NCI-H146 treated with DMSO at 0.1 percent for 48 hours (cell line): ENCODE results near the gene ATP8B2.
"Not testable (repeated sequence)": the region's sequence is repeated elsewhere in the genome, so short reads cannot be mapped to it uniquely, and the experiment has no call there.

ENCODE experiments used
- DNase-seq: peaks from one replicate; lab custom pipeline; 2025; ENCODE audit not compliant: unreplicated experiment; lab: John Stamatoyannopoulos, UW

The ATP8B2 gene, protein sequence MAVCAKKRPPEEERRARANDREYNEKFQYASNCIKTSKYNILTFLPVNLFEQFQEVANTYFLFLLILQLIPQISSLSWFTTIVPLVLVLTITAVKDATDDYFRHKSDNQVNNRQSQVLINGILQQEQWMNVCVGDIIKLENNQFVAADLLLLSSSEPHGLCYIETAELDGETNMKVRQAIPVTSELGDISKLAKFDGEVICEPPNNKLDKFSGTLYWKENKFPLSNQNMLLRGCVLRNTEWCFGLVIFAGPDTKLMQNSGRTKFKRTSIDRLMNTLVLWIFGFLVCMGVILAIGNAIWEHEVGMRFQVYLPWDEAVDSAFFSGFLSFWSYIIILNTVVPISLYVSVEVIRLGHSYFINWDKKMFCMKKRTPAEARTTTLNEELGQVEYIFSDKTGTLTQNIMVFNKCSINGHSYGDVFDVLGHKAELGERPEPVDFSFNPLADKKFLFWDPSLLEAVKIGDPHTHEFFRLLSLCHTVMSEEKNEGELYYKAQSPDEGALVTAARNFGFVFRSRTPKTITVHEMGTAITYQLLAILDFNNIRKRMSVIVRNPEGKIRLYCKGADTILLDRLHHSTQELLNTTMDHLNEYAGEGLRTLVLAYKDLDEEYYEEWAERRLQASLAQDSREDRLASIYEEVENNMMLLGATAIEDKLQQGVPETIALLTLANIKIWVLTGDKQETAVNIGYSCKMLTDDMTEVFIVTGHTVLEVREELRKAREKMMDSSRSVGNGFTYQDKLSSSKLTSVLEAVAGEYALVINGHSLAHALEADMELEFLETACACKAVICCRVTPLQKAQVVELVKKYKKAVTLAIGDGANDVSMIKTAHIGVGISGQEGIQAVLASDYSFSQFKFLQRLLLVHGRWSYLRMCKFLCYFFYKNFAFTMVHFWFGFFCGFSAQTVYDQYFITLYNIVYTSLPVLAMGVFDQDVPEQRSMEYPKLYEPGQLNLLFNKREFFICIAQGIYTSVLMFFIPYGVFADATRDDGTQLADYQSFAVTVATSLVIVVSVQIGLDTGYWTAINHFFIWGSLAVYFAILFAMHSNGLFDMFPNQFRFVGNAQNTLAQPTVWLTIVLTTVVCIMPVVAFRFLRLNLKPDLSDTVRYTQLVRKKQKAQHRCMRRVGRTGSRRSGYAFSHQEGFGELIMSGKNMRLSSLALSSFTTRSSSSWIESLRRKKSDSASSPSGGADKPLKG

GRCh38 chr1:154324669-154325582 is at the start of gene ATP8B2:
ATP8B2 (plus strand) TSS chr1:154325525; CDS start chr1:154328142, 2,617 bp downstream.
- peak; percentile 41 for DNase-seq

DNA sequence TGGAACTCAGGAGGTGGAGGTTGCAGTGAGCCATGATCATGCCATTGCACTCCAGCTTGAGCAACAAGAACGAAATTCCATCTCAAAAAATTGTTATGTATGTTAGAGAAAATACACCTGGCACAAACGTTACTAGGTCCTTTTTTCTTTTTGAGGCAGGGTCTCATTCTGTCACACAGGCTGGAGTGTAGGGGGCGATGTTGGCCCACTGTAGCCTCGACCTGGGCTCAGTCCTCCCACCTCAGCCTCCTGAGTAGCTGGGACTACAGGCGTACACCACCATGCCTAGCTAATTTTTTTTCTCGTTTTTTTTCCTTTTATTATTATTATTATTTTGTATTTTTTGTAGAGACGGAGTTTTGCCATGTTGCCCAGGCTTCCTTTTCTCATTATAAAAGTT is 48.5 kb upstream of the ATP8B2 start:
- no peak for DNase-seq

DNA sequence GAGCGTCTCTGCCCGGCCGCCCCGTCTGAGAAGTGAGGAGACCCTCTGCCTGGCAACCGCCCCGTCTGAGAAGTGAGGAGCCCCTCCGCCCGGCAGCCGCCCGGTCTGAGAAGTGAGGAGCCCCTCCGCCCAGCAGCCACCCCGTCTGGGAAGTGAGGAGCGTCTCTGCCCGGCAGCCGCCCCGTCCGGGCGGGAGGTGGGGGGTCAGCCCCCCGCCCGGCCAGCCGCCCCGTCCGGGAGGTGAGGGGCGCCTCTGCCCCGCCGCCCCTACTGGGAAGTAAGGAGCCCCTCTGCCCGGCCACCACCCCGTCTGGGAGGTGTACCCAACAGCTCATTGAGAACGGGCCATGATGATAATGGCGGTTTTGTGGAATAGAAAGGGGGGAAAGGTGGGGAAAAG is 37.7 kb upstream of the ATP8B2 start:
- not testable (repeated sequence) for DNase-seq

DNA sequence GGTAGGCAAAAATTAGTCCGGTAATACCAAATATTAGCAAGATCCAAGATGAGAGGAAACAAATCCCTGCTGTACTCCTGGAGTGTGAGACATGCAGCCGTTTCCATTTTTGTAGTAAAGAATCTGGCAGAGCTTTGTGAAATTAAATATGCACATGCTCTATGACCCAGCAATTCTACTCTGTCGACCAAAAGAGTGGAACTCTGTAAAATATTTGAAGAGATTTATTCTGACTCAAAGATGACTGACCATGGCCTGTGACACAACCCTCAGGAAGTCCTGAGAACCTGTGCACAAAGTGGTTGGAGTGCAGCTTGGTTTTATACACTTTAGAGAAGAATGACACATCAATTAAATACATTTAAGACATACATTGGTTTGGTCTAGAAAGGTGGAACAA is 36.7 kb upstream of the ATP8B2 start:
- no peak for DNase-seq

DNA sequence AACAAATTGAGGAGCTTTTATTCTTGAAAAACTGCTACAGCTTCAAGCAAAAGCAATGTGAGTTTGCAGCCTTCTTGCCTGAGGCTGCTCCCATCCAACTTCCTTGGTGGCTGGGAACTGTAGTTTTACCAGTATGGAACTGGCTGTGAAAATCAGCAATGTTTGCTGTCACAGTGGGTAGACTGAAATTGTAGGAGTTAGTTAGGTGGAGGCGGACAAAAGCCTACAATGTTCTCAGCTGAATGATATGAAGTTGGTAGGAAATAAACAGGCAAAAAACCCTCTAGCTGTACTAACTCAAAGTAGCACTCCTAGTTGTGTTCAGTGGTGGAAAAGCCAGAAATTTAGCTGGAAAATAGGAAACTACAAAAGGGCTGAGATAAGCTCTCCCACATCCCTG is 34.4 kb upstream of the ATP8B2 start:
- no peak for DNase-seq

DNA sequence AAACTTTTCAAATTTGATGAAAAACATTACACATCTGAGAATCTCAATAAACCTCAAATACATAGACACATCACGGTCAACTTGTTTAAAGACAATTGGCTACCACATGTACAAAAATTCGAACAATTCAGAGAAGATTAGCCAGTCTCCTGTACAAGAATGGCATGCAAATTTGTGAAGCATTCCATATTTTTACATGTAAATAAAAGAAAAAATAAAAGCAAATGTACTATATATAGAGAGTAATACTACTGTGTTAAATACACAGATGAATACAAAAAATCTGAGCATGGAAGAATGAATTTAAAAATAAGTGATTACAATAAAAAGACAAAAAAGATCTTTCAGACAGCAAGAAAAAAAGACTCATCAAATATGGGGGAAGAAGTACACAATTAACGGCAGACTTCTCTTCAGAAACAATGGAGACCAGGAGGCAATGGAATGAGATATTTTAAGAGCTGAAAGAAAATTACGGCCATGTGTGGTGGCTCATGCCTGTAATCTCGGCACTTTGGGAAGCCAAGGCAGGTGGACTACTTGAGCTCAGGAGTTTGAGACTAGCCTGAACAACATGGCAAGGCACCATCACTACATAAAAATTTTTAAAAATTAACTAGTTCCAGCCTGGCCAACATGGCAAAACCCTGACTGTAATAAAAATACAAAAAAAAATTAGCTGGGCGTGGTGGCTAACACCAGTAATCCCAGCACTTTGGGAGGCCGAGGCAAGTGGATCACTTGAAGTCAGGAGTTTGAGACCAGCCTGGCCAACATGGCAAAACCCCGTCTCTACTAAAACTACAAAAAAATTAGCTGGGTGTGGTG is 29.7 kb upstream of the ATP8B2 start:
- no peak for DNase-seq

DNA sequence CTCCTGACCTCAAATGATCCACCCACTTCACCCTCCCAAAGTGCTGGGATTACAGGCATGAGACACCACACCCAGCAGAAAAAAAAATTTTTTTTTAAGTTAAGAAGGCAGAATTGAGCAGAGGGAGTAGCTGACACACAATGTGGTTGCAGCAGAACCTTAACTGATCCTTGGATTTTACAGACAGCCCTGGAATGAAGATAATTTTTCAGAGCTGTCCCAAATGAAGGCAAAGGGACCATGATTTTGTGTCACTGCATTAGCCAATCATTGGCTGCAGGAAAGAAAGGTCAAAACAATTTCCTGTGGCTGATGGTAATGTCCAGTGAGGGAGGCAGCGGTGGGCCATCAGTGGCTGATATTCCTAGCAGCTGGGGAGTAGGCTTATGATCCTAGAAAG is 23.7 kb upstream of the ATP8B2 start:
- DNase-seq, result no peak

DNA sequence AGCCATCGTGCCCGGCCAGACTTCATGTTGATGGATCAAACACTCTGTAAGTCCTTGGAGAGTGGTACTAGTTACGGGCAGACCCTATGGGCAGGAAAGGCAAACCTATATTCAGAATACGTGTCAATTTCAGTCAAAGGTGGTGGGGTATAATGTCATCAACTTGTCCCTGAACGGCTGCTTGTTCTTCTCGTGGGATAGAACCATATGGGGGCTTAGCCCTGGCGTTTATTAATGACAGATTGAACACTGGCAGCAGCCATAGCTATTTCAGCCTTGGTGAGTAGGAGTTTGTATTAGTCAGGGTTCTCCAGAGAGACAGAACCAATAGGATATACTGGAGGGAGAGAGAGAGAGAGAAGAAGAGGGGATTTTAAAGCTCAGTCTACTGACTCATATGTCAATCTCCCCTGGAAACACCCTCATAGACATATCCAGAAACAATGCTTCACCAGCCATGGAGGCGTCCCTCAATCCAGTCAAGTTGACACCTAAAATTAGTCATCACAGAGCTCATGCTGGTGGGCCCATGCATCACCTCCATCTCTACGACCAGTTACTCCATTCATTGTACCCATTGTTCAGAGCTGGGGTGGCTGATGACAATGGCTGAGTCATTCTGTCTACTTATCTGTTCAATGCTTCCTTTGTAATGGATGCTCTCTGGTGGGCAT is 20.5 kb upstream of the ATP8B2 start:
- DNase-seq, result no peak

DNA sequence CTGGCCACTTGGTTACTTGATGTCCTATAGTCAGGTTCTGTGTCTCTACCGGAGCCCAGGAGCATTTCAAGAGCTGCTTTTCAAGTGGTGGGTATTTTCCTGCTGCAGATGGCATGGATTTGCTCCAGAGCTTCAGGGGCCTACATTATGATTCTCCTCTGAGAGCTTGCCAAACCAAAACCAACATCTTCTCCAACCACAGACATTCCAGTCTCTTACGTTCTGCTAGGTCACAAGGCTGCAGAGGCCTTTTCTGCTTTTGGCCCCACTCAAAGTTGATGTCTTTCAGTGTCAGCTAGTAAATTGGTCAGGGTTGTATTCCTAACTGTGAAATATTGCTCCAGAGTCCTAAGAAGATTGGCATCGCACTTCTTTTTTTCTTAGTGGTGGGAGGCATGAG is 19.2 kb upstream of the ATP8B2 start:
- no peak for DNase-seq

DNA sequence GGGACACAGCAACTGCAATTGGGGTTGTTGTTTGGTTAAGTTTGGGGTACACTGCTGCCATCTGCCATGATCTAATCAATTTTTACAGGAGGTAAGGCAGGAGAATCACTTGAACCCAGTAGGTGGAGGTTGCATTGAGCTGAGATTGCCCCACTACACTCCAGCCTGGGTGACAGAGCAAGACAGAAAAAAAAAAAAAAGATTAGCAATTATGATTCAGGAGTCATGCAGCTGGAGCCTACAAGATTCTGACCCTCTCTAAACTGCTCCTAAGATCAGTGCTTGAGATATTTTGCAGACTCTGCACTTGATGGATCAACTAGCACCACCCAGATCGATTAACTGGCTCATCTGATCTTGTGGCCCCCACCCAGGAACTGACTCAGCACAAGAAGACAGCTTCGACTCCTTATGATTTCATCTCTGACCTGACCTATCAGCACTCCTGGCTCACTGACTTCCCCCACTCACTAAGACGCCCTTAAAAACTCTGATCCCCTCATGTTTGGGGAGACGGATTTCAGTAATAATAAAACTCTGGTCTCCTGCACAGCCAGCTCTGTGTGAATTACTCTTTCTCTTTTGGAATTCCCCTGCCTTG is 17.6 kb upstream of the ATP8B2 start:
- not testable (repeated sequence) for DNase-seq

GRCh38 chr1:154309136-154309535 is 16.2 kb upstream of the ATP8B2 start:
- DNase-seq, result not testable (repeated sequence)

- not testable (repeated sequence) for DNase-seq
Observed at GRCh38 chr1:154312229-154313065, 12.9 kb upstream of the ATP8B2 start.

DNA sequence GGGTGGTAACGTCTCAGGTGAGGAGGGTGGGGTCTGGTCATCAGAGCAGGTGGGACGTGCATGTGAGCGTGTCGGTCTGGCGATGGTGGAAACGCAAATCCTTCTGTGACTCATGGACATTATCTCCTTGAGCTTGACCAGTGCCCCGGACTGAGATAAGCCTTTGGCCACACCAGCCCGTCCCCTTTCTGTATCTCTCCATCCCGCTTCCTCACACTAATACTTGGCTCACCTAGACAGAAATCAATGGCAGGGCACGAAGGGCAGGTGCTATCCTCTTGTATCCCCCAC is 12.3 kb upstream of the ATP8B2 start:
- DNase-seq, result no peak

DNA sequence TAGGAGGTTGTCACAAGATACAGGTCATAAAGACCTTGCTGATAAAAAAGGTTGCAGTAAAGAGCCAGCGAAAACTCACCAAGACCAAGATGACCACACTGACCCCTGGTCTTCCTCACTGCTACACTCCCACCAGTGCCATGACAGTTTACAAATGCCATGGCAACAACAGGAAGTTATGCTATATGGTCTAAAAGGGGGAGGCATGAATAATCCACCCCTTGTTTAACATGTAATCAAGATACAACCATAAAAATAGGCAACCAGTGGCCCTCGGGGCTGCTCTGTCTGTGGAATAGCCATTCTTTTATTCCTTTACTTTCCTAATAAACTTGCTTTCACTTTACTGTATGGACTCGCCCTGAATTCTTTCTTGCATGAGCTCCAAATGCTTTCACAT is 11.1 kb upstream of the ATP8B2 start:
- DNase-seq, result not testable (repeated sequence)

DNA sequence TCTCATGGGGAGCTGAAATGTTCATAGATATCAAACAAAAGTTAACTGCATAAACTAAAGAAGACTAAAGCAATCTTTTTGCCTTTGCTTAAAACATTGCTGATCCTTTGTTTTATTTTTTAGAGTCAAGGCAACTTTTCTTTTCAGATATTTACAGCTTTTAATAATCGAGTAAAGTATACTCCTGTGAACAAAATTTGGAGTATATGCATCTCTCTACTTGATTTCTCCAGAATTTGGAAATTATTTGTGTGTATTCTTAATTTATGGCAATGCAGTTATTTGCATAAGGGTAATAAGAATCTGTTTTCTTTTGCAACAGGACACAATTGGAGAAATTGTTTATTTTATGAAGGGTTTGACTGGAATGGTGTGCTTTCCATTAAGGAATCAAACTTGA is 8.6 kb upstream of the ATP8B2 start:
- no peak for DNase-seq

- DNase-seq, result no peak
Observed at GRCh38 chr1:154318386-154318785, 6.9 kb upstream of the ATP8B2 start.

DNA sequence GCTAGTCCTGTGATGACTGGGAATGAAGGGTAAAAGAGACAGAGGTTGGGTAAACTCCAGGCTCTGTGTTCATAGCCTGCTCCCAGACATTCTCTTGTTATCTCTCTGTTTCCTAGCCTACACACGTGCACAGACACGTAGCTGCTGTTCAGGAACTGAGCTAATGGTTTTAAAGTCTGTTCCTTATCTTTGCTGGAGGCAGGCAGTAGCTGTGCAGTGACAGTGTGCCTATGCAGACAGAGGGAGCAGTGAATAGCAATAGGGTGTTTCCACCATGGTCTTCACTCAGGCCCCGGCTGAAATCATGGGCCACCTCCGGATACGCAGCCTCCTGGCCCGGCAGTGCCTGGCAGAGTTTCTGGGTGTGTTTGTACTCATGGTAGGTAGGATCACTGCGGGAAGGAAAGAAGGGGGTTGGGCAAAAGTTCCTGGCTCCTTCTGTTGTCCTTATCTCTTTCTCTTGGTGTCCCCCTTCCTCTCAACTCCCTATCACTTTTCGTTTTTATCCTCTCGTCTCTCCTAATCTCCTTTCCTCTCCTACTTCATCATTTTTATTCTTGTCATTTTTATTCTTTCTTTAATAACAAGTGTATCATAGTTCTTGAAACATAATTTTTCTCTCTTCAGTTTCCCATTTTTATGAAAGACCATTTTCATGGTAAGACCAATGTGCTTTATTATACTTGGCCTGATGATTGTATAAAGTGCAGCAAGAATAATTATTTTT is 4.3 kb upstream of the ATP8B2 start, which contains the start of gene AQP10:
AQP10 (plus strand) TSS at position 212 of the 727 bp plus-strand sequence; CDS start at position 275, 63 bp downstream.
- no peak for DNase-seq
